Measurements from ENCODE around the gene MDN1. TPM values are rescaled to one million over a fixed set of nuclear protein-coding genes. Genes with fewer than 3 reads are reported as not detected.

MDN1 gene
- polyA plus RNA-seq, 3 donors from 2014 or later: 2.6 to 9.3 (median 3.1) TPM

- peaks cover 35 to 65% (median 49%) of the 10 kb centered on the region in 3 donors for H3K36me3 Mint-ChIP-seq
- H3K27me3 Mint-ChIP-seq (ENCODE audit: low read depth in 3 of 3): peaks cover 0 to 1% (median 0%) of the 10 kb centered on the region in 3 donors
- H3K27ac Mint-ChIP-seq: no peak overlapping the region
- no peak for DNase-seq
- H3K4me1 Mint-ChIP-seq: peaks cover 0 to 9% of the 10 kb centered on the region in 2 donors
- H3K4me3 Mint-ChIP-seq: no peak overlapping the region
- no peaks in the 10 kb centered on the region for H3K9me3 Mint-ChIP-seq
Measured at GRCh38 chr6:89690944-89691324, 128.7 kb downstream of the MDN1 start.

- no peak for DNase-seq
- Mint-ChIP-seq H3K4me3 (no peak overlapping the region), H3K36me3 (peaks cover 46 to 70% (median 49%) of the 10 kb centered on the region in 3 donors), H3K4me1 (peaks cover 0 to 9% of the 10 kb centered on the region in 2 donors), H3K27me3 (ENCODE audit: low read depth in 3 of 3) (peaks cover 0 to 1% (median 0%) of the 10 kb centered on the region in 3 donors), H3K9me3 (no peaks in the 10 kb centered on the region), H3K27ac (no peak overlapping the region)
Measured at GRCh38 chr6:89689732-89690131, 129.9 kb downstream of the MDN1 start.

- Mint-ChIP-seq H3K9me3 (no peaks in the 10 kb centered on the region), H3K36me3 (peaks cover 38 to 71% (median 39%) of the 10 kb centered on the region in 3 donors), H3K4me3 (no peak overlapping the region), H3K4me1 (peaks cover 0 to 9% of the 10 kb centered on the region in 2 donors), H3K27ac (no peak overlapping the region), H3K27me3 (ENCODE audit: low read depth in 3 of 3) (no peaks in the 10 kb centered on the region)
- no peak for DNase-seq
Measured at GRCh38 chr6:89688328-89688727, 131.3 kb downstream of the MDN1 start.

- H3K36me3 Mint-ChIP-seq: peaks cover 23 to 72% (median 48%) of the 10 kb centered on the region in 3 donors
- peak overlapping the region in 1 of 6 donors; percentile 6 for H3K27ac Mint-ChIP-seq
- H3K4me1 Mint-ChIP-seq: peaks cover 5 to 9% of the 10 kb centered on the region in 2 donors
Measured at GRCh38 chr6:89685311-89685710, 134.3 kb downstream of the MDN1 start.

GRCh38 chr6:89682991-89683390 lies 136.6 kb downstream of the MDN1 start:
- H3K27ac Mint-ChIP-seq: no peak overlapping the region
- H3K4me3 Mint-ChIP-seq: no peak overlapping the region
- H3K4me1 Mint-ChIP-seq: peaks cover 5 to 9% of the 10 kb centered on the region in 2 donors
- no peaks in the 10 kb centered on the region for H3K9me3 Mint-ChIP-seq
- H3K27me3 Mint-ChIP-seq (ENCODE audit: low read depth in 3 of 3): no peaks in the 10 kb centered on the region
- peaks cover 28 to 70% (median 48%) of the 10 kb centered on the region in 3 donors for H3K36me3 Mint-ChIP-seq
- no peak for DNase-seq

More at GRCh38 chr6:89685311-89685710, 134.3 kb downstream of the MDN1 start:
- H3K9me3 Mint-ChIP-seq: no peaks in the 10 kb centered on the region
- no peaks in the 10 kb centered on the region for H3K27me3 Mint-ChIP-seq (ENCODE audit: low read depth in 3 of 3)
- DNase-seq: no peak
- no peak overlapping the region for H3K4me3 Mint-ChIP-seq

- Mint-ChIP-seq H3K36me3 (peaks cover 24 to 66% (median 40%) of the 10 kb centered on the region in 3 donors), H3K4me3 (no peak overlapping the region), H3K27me3 (ENCODE audit: low read depth in 3 of 3) (no peaks in the 10 kb centered on the region), H3K4me1 (peaks cover 5 to 9% of the 10 kb centered on the region in 2 donors), H3K27ac (peak overlapping the region in 1 of 6 donors; percentile 2), H3K9me3 (no peaks in the 10 kb centered on the region)
- DNase-seq: peak in 1 of 3 donors; percentile 11
Measured at GRCh38 chr6:89681983-89682564, 137.5 kb downstream of the MDN1 start.

GRCh38 chr6:89680551-89680950 lies 139.0 kb downstream of the MDN1 start:
- no peak for DNase-seq
- Mint-ChIP-seq H3K9me3 (no peaks in the 10 kb centered on the region), H3K4me1 (peaks cover 5 to 9% of the 10 kb centered on the region in 2 donors), H3K36me3 (peaks cover 32 to 70% (median 39%) of the 10 kb centered on the region in 3 donors), H3K4me3 (no peak overlapping the region), H3K27ac (no peak overlapping the region), H3K27me3 (ENCODE audit: low read depth in 3 of 3) (no peaks in the 10 kb centered on the region)

GRCh38 chr6:89680150-89680549 lies 139.4 kb downstream of the MDN1 start:
- H3K4me1 Mint-ChIP-seq: peaks cover 5 to 9% of the 10 kb centered on the region in 2 donors
- peaks cover 34 to 70% (median 35%) of the 10 kb centered on the region in 3 donors for H3K36me3 Mint-ChIP-seq
- no peaks in the 10 kb centered on the region for H3K27me3 Mint-ChIP-seq (ENCODE audit: low read depth in 3 of 3)
- no peak overlapping the region for H3K27ac Mint-ChIP-seq
- no peak overlapping the region for H3K4me3 Mint-ChIP-seq
- DNase-seq: no peak
- H3K9me3 Mint-ChIP-seq: no peaks in the 10 kb centered on the region

- H3K36me3 Mint-ChIP-seq: peaks cover 30 to 70% (median 32%) of the 10 kb centered on the region in 3 donors
- H3K4me1 Mint-ChIP-seq: peaks cover 5 to 9% of the 10 kb centered on the region in 2 donors
- no peak overlapping the region for H3K27ac Mint-ChIP-seq
- no peaks in the 10 kb centered on the region for H3K9me3 Mint-ChIP-seq
- no peak overlapping the region for H3K4me3 Mint-ChIP-seq
- peaks cover 0 to 3% (median 0%) of the 10 kb centered on the region in 3 donors for H3K27me3 Mint-ChIP-seq (ENCODE audit: low read depth in 3 of 3)
- no peak for DNase-seq
Measured at GRCh38 chr6:89679215-89680120, 140.1 kb downstream of the MDN1 start.

GRCh38 chr6:89678531-89678930 lies 141.1 kb downstream of the MDN1 start:
- DNase-seq: no peak
- Mint-ChIP-seq H3K4me1 (peaks cover 5 to 9% of the 10 kb centered on the region in 2 donors), H3K4me3 (no peak overlapping the region), H3K27me3 (ENCODE audit: low read depth in 3 of 3) (peaks cover 0 to 3% (median 0%) of the 10 kb centered on the region in 3 donors), H3K9me3 (no peaks in the 10 kb centered on the region), H3K27ac (no peak overlapping the region), H3K36me3 (peaks cover 30 to 64% (median 32%) of the 10 kb centered on the region in 3 donors)

GRCh38 chr6:89675949-89676748 lies 143.4 kb downstream of the MDN1 start:
- Mint-ChIP-seq H3K36me3 (peaks cover 31 to 68% (median 43%) of the 10 kb centered on the region in 3 donors), H3K27me3 (ENCODE audit: low read depth in 3 of 3) (peaks cover 0 to 3% (median 0%) of the 10 kb centered on the region in 3 donors), H3K9me3 (no peaks in the 10 kb centered on the region), H3K4me1 (no peaks in the 10 kb centered on the region), H3K27ac (no peak overlapping the region), H3K4me3 (no peak overlapping the region)
- no peak for DNase-seq

GRCh38 chr6:89670935-89671565 lies 148.5 kb downstream of the MDN1 start:
- Mint-ChIP-seq H3K4me3 (no peak overlapping the region), H3K36me3 (peaks cover 22 to 52% (median 25%) of the 10 kb centered on the region in 3 donors), H3K27ac (no peak overlapping the region), H3K9me3 (no peaks in the 10 kb centered on the region), H3K27me3 (ENCODE audit: low read depth in 3 of 3) (peaks cover 0 to 3% (median 0%) of the 10 kb centered on the region in 3 donors), H3K4me1 (no peaks in the 10 kb centered on the region)
- no peak for DNase-seq

GRCh38 chr6:89669002-89669401 lies 150.6 kb downstream of the MDN1 start:
- DNase-seq: no peak
- H3K4me1 Mint-ChIP-seq: no peaks in the 10 kb centered on the region
- no peaks in the 10 kb centered on the region for H3K27me3 Mint-ChIP-seq (ENCODE audit: low read depth in 3 of 3)
- no peaks in the 10 kb centered on the region for H3K9me3 Mint-ChIP-seq
- peaks cover 21 to 43% (median 22%) of the 10 kb centered on the region in 3 donors for H3K36me3 Mint-ChIP-seq
- H3K4me3 Mint-ChIP-seq: no peak overlapping the region
- no peak overlapping the region for H3K27ac Mint-ChIP-seq

All from immature natural killer cell (primary cell).